Melanocyte of skin (primary cell): ENCODE data around the gene PYGO2. TPM values are rescaled to one million over a fixed set of nuclear protein-coding genes. Genes with fewer than 3 reads are reported as not detected.

Experiments
- small RNA-seq, 2 donors: library from RNA; depleted of rRNA; stranded (forward); fragments of <200 nt; gene quantifications; one replicate each; pipeline ENCODE3, GENCODE V24; 2012
- total RNA-seq, 2 donors: library from RNA; depleted of rRNA; stranded (reverse); fragments of >200 nt; gene quantifications; 2 replicates each; pipeline ENCODE4 v1.2.3, GENCODE V29; 2012

Gene PYGO2
- total RNA-seq = 10 to 100 TPM; 15.7 to 22.0 TPM

GRCh38 chr1:154961207-154962155 lies at the start of gene PYGO2:
TSS of gene PYGO2 (minus strand) at chr1:154961782. CDS start at chr1:154961576, 206 bp downstream.

GRCh38 chr1:155002464-155003226 lies 41.1 kb upstream of the PYGO2 start, which contains the start of gene ZBTB7B:
TSS of gene ZBTB7B (plus strand) at chr1:155002802. CDS start at chr1:155014661, 11,859 bp downstream.

GRCh38 chr1:154993572-154994268 lies 32.1 kb upstream of the PYGO2 start, which contains the start of gene LENEP:
TSS of gene LENEP (plus strand) at chr1:154993586. CDS start at chr1:154993608, 22 bp downstream.

GRCh38 chr1:154982897-154983648 lies 21.5 kb upstream of the PYGO2 start, which contains the start of gene FLAD1:
TSS of gene FLAD1 (plus strand) at chr1:154983344. CDS start at chr1:154983695, 351 bp downstream.

GRCh38 chr1:154974102-154974807 lies 12.7 kb upstream of the PYGO2 start, which contains the start of gene CKS1B:
TSS of gene CKS1B (plus strand) at chr1:154974681. CDS start at chr1:154974746, 65 bp downstream.

GRCh38 chr1:154970631-154971340 lies 9.2 kb upstream of the PYGO2 start, which contains the start of gene SHC1:
TSS of gene SHC1 (minus strand) at chr1:154970747. CDS start at chr1:154970526, 221 bp downstream.

GRCh38 chr1:154955718-154956543 lies 5.7 kb downstream of the PYGO2 start, which contains the start of gene PBXIP1:
TSS of gene PBXIP1 (minus strand) at chr1:154956099. CDS start at chr1:154953721, 2,378 bp downstream.

GRCh38 chr1:154936555-154937084 lies 25.0 kb downstream of the PYGO2 start, which contains the start of gene PMVK:
TSS of gene PMVK (minus strand) at chr1:154936719. CDS start at chr1:154936685, 34 bp downstream.

Small RNA genes lying within 50 kb of the gene (small RNA-seq; reads per million reads assigned to genes)
- 0 reads per million in 2 donors for gene MIR4258
- 0 reads per million in 2 donors for gene RF00017

Other genes with a start within 250 kb of the PYGO2 start
- gene KCNN3, start 91.5 kb downstream of the PYGO2 start, total RNA-seq = under 1 TPM; under 0.01 TPM
- 10 to 100 TPM in 1 of 2 donors, 1 to 10 TPM in 1; 8.3 to 11.0 TPM for gene PMVK, start 25.1 kb downstream of the PYGO2 start, total RNA-seq
- gene PBXIP1, start 5.7 kb downstream of the PYGO2 start, total RNA-seq = 10 to 100 TPM; 23.0 to 39.9 TPM
- gene SHC1, start 9.0 kb upstream of the PYGO2 start, total RNA-seq = 100 to 1,000 TPM; 114 to 143 TPM
- gene CKS1B, start 12.9 kb upstream of the PYGO2 start, total RNA-seq = 100 to 1,000 TPM in 1 of 2 donors, 10 to 100 TPM in 1; 59.9 to 210 TPM
- gene FLAD1, start 21.6 kb upstream of the PYGO2 start, total RNA-seq = 10 to 100 TPM; 33.4 to 46.0 TPM
- 1 to 10 TPM in 1 of 2 donors, under 1 TPM in 1; 0.67 to 1.0 TPM for gene LENEP, start 31.8 kb upstream of the PYGO2 start, total RNA-seq
- gene ZBTB7B, start 41.0 kb upstream of the PYGO2 start, total RNA-seq = 10 to 100 TPM; 20.0 to 25.8 TPM
- gene DCST2, start 72.0 kb upstream of the PYGO2 start, total RNA-seq = under 1 TPM in 1 of 2 donors, not detected in 1; under 0.01 TPM
- gene DCST1, start 72.0 kb upstream of the PYGO2 start, total RNA-seq = under 1 TPM in 1 of 2 donors, not detected in 1; under 0.01 TPM
- gene ADAM15, start 89.5 kb upstream of the PYGO2 start, total RNA-seq = 10 to 100 TPM; 65.7 to 78.6 TPM
- 1 to 10 TPM; 2.1 to 3.3 TPM for gene EFNA4, start 102.0 kb upstream of the PYGO2 start, total RNA-seq
- gene EFNA3, start 117.1 kb upstream of the PYGO2 start, total RNA-seq = under 1 TPM; 0.33 to 0.69 TPM
- 10 to 100 TPM in 1 of 2 donors, 1 to 10 TPM in 1; 8.3 to 13.4 TPM for gene EFNA1, start 166.1 kb upstream of the PYGO2 start, total RNA-seq
- 10 to 100 TPM; 33.3 to 43.4 TPM for gene SLC50A1, start 174.1 kb upstream of the PYGO2 start, total RNA-seq
- 10 to 100 TPM; 33.3 to 74.0 TPM for gene DPM3, start 178.7 kb upstream of the PYGO2 start, total RNA-seq
- gene KRTCAP2, start 211.5 kb upstream of the PYGO2 start, total RNA-seq = 100 to 1,000 TPM; 123 to 126 TPM
- gene TRIM46, start 212.1 kb upstream of the PYGO2 start, total RNA-seq = 1 to 10 TPM; 3.4 to 4.3 TPM
- gene THBS3, start 246.1 kb upstream of the PYGO2 start, total RNA-seq = 10 to 100 TPM in 1 of 2 donors, 1 to 10 TPM in 1; 8.0 to 10.3 TPM
- 10 to 100 TPM; 38.9 to 59.3 TPM for gene MTX1, start 246.9 kb upstream of the PYGO2 start, total RNA-seq